ENCODE results near the gene MTARC2. TPM values are rescaled to one million over a fixed set of nuclear protein-coding genes. Genes with fewer than 3 reads are reported as not detected.

Gene MTARC2
- total and polyA plus RNA-seq, 2 of the 13 experiments (the other 11 are each of a cell fraction or from before 2014, with no cell fraction given) = 8.5 to 10.1 TPM

DNA sequence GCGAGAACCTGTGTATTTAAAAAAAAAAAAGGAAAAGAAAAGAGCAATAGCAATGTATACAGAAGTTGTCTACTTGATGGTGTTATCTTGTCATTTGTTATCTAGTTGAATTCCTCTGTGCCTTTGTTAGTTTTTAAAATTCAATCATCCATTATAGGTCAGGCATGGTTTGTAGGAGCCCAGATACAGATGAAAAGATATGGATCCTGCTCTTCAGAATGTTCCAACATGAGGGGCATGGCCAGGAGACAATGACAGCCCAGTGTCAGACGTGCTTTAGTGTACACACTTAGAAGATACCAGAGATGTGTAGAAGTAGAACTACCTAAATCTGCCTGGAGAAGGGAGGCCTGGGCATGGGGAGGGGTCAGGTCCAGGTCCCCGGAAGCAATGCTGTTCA, 16.6 kb downstream of the MTARC2 start:
- TF ChIP-seq ZNF607 (CRISPR knock-in tag; IDR thresholded peaks at IDR 0.05; ENCODE audit: borderline replicate concordance) (no peak), TGIF2 (CRISPR knock-in tag; IDR thresholded peaks at IDR 0.05) (no peak), PLRG1 (conservative IDR thresholded peaks at IDR 0.05) (no peak), MYNN (CRISPR knock-in tag; IDR thresholded peaks at IDR 0.05; ENCODE audit: low read depth) (no peak), NCOA1 (CRISPR knock-in tag; IDR thresholded peaks at IDR 0.05) (no peak), CBX5 (CRISPR knock-in tag; IDR thresholded peaks at IDR 0.05; ENCODE audit: borderline replicate concordance) (no peak), ZNF343 (CRISPR knock-in tag; IDR thresholded peaks at IDR 0.05) (no peak), AGO1 (IDR thresholded peaks at IDR 0.05; ENCODE audit: low read depth, low read length, poor library complexity, severe bottlenecking) (no peak)
- TF ChIP-seq, protein P1, sequence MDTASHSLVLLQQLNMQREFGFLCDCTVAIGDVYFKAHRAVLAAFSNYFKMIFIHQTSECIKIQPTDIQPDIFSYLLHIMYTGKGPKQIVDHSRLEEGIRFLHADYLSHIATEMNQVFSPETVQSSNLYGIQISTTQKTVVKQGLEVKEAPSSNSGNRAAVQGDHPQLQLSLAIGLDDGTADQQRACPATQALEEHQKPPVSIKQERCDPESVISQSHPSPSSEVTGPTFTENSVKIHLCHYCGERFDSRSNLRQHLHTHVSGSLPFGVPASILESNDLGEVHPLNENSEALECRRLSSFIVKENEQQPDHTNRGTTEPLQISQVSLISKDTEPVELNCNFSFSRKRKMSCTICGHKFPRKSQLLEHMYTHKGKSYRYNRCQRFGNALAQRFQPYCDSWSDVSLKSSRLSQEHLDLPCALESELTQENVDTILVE (CRISPR knock-in tag; IDR thresholded peaks at IDR 0.05) = no peak
- Histone ChIP-seq H4K20me1 (ENCODE audit: insufficient read depth, low read length) (no peaks in the 10 kb centered on the region), H2AFZ (ENCODE audit: low read length) (no peak overlapping the region), H3K9ac (ENCODE audit: insufficient read depth, low read depth, low read length) (no peak overlapping the region), H3K9me3 (ENCODE audit: low read length) (no peaks in the 10 kb centered on the region), H3K36me3 (replicated peaks in 1 of 2; ENCODE audit: control insufficient read depth in 1 of 2, insufficient read depth in 2 of 2, low read length in 2 of 2) (0 out of 5 replicates have a peak, but pooled peaks cover 0 to 2% of the 10 kb centered on the region in 2 experiments), H3K79me2 (ENCODE audit: insufficient read depth, low read length) (no peaks in the 10 kb centered on the region), H3K4me3 (replicated peaks in 1 of 3; ENCODE audit: insufficient read depth in 1 of 3, low read depth in 2 of 3, low read length in 3 of 3) (no peak overlapping the region), H3K27ac (ENCODE audit: extremely low read length, insufficient read depth, low read length) (no peak overlapping the region), H3K4me2 (ENCODE audit: low read depth, low read length) (no peak overlapping the region), H3K4me1 (ENCODE audit: insufficient read depth, low read length) (peaks cover 64% of the 10 kb centered on the region), H3K27me3 (ENCODE audit: control insufficient read depth in 1 of 2, insufficient read depth in 2 of 2, low read length in 2 of 2) (no peaks in the 10 kb centered on the region)
- ATAC-seq = no peak
- CTCF ChIA-PET (ENCODE audit: low intra/inter-chr PET ratio, low total read pairs) = no interaction called here
- no TSS peak for BruUV-seq (replicated peaks)
- no peak for DNase-seq (ENCODE audit: low spot score)
- in situ Hi-C loops (cut with HindIII; ENCODE audit: extremely low pct_ligation_motif_present, low pct_unique_long_range_greater_than_20kb) (no loop called here), intact Hi-C loops (cut with micrococcal nuclease; ENCODE audit: unreplicated experiment) (no loop called here)
- FAIRE-seq = no peak
- POLR2A ChIA-PET = interaction anchor here (1.2 to 4.7 kb wide), 2 partner anchors 17 to 73 kb away, joined by 3 to 32 read pairs; partner anchors contain the start of gene MTARC2
- WGBS (ENCODE audit: low lambda C conversion rate) = 94% methylated on average over 3 of the region's 3 CpGs

Data from HepG2 (cell line).